Measurements from ENCODE around the gene CCRL2.

GRCh38 chr3:46374755-46375154 lies 32.3 kb upstream of the CCRL2 start:
- TF ChIP-seq, protein P1, sequence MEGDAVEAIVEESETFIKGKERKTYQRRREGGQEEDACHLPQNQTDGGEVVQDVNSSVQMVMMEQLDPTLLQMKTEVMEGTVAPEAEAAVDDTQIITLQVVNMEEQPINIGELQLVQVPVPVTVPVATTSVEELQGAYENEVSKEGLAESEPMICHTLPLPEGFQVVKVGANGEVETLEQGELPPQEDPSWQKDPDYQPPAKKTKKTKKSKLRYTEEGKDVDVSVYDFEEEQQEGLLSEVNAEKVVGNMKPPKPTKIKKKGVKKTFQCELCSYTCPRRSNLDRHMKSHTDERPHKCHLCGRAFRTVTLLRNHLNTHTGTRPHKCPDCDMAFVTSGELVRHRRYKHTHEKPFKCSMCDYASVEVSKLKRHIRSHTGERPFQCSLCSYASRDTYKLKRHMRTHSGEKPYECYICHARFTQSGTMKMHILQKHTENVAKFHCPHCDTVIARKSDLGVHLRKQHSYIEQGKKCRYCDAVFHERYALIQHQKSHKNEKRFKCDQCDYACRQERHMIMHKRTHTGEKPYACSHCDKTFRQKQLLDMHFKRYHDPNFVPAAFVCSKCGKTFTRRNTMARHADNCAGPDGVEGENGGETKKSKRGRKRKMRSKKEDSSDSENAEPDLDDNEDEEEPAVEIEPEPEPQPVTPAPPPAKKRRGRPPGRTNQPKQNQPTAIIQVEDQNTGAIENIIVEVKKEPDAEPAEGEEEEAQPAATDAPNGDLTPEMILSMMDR (IDR thresholded peaks at IDR 0.05): no peak
- TF ChIP-seq POLR2A (IDR thresholded peaks at IDR 0.05) (no peak), EP300 (IDR thresholded peaks at IDR 0.05) (no peak), POLR2AphosphoS5 (IDR thresholded peaks at IDR 0.05) (no peak)
